Pancreas (tissue), 10 donors: ENCODE measurements around the gene CFAP251. TPM values are rescaled to one million over a fixed set of nuclear protein-coding genes. Genes with fewer than 3 reads are reported as not detected.
A peak's percentile ranks its signal among the peaks of the same experiment; 100 is the strongest.
"Not testable (repeated sequence)": the region's sequence is repeated elsewhere in the genome, so short reads cannot be mapped to it uniquely, and the experiment has no call there.

Experiments used
- ATAC-seq, 4 donors: fragments of 200-7000 bp; cut with Tn5 transposase; one replicate each; pipeline versions ENCODE4 v1.8.0 to v1.9.1; 2020; ENCODE audit warnings: mild to moderate bottlenecking in 4 of 4, moderate library complexity in 4 of 4
- DNase-seq, 6 donors: peaks; one replicate each; pipeline ENCODE4 v3.0.0-alpha.2; 2020
- FAIRE-seq: peaks from 2 replicates; lab custom pipeline; 2012; peaks lifted over from hg19 to GRCh38; lab: Jason Lieb, UNC
- H3K27ac ChIP-seq, 4 donors: fragments of 200-600 bp; sonication (generic); 1 replicate in 3 of 4; 2 replicates in 1 of 4; pipeline versions ENCODE4 v1.5.0 to v1.8.0; 2020
- H3K27me3 ChIP-seq, 4 donors: fragments of 200-600 bp; one replicate each; pipeline ENCODE4 v1.8.0; 2021
- H3K36me3 ChIP-seq, 3 donors: fragments of 200-600 bp; sonication (generic) in 1 of 3; one replicate each; pipeline versions ENCODE4 v1.5.0 to v1.8.0; 2020 to 2021
- H3K4me1 ChIP-seq, 3 donors: fragments of 200-600 bp; one replicate each; pipeline ENCODE4 v1.8.0; 2021
- H3K4me3 ChIP-seq, 4 donors: fragments of 200-600 bp; sonication (generic) in 2 of 4; one replicate each; pipeline versions ENCODE4 v1.5.0 to v1.8.0; 2020 to 2021
- H3K9me3 ChIP-seq, 4 donors: fragments of 200-600 bp; one replicate each; pipeline ENCODE4 v1.8.0; 2021
- WGBS, 2 donors: extraction: QIAGEN DNeasy Blood & Tissue Kit; methylation state at CpG; one replicate each; pipeline ENCODE4 v1.1.7; 2013; 5-methylcytosine and 5-hydroxymethylcytosine counted together
- intact Hi-C, 3 donors: fragments of 100-400 bp; cut with DNase I; formaldehyde crosslinking; loops; one replicate each; pipeline versions ENCODE4 v1.11.1 to v1.14.2; 2022
- polyA plus RNA-seq, 2 donors: library from polyadenylated mRNA; stranded (reverse); fragments of 200-250 nt; gene quantifications; one replicate each; pipeline ENCODE4 v1.2.3, GENCODE V29; 2013
- total RNA-seq, 6 donors: library from RNA; stranded (reverse); fragmentation: NEBNext Ultra II Directional in 4 of 6; extraction: Animal tissue kit (Norgen Biotek cat#: 25700) in 4 of 6; gene quantifications; one replicate each; pipeline versions ENCODE4 v1.2.1 to v1.2.4, GENCODE V29; 2021 to 2023
- TF ChIP-seq, protein P1 (sequence below), 4 donors: fragments of 200-600 bp; sonication (generic) in 3 of 4; IDR thresholded peaks; one replicate each; pipeline versions ENCODE4 v1.5.0 to v1.8.0; 2021; ENCODE audit warnings: antibody characterized with exemption in 4 of 4
- donor health status: healthy with polysubstance abuse.
- donor health status: DM: no; HTN: no; CAD: no; lungs with moderate emphysema.
- donor health status: DM: no; HTN: no; CAD: no.
- donor health status: control.
- donor health status: control.
- donor health status: Bipolar disorder and iron deficiency.
- donor health status: DM: yes; HTN: yes; CAD: no.
- donor health status: DM: no; HTN: no; CAD: no.
- donor health status: DM: no; HTN: no; CAD: no.
- donor health status: DM: yes; HTN: yes; CAD: no.

Gene CFAP251
- total and polyA plus RNA-seq, 8 donors: 1.7 to 5.9 (median 3.3) TPM

DNA sequence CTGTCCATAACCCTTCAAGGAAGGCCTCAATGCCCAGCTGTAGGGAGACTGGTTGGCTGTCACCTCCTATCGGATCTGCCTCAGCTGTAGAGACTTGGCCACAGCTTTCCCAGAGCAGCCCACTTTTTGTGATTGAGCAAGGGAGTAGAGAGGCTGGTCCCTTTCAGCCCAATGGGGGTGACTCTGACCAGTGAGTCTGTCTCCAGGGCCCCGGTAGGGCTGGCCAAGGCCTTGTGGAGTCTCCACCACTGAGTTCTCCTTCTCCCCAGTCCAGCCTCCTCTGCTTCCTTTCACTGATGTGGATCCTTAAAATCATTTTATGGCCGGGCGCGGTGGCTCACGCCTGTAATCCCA, 45.2 kb upstream of the CFAP251 start:
- no peaks in the 10 kb centered on the region for H3K27me3 ChIP-seq
- no peak overlapping the region for H3K4me3 ChIP-seq
- WGBS, 2 donors: 95 to 96% methylated on average over 6 of the region's 6 CpGs
- no peaks in the 10 kb centered on the region for H3K36me3 ChIP-seq
- no peak for DNase-seq
- peak in 3 of 4 donors; percentile 24 to 61 (median 54) for ATAC-seq
- intact Hi-C loops: no loop called here
- no peak for FAIRE-seq
- no peaks in the 10 kb centered on the region for H3K4me1 ChIP-seq
- H3K9me3 ChIP-seq: no peaks in the 10 kb centered on the region
- peak overlapping the region in 1 of 4 donors; percentile 27 for H3K27ac ChIP-seq
- TF ChIP-seq, protein P1, sequence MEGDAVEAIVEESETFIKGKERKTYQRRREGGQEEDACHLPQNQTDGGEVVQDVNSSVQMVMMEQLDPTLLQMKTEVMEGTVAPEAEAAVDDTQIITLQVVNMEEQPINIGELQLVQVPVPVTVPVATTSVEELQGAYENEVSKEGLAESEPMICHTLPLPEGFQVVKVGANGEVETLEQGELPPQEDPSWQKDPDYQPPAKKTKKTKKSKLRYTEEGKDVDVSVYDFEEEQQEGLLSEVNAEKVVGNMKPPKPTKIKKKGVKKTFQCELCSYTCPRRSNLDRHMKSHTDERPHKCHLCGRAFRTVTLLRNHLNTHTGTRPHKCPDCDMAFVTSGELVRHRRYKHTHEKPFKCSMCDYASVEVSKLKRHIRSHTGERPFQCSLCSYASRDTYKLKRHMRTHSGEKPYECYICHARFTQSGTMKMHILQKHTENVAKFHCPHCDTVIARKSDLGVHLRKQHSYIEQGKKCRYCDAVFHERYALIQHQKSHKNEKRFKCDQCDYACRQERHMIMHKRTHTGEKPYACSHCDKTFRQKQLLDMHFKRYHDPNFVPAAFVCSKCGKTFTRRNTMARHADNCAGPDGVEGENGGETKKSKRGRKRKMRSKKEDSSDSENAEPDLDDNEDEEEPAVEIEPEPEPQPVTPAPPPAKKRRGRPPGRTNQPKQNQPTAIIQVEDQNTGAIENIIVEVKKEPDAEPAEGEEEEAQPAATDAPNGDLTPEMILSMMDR (IDR thresholded peaks at IDR 0.05): no peak

DNA sequence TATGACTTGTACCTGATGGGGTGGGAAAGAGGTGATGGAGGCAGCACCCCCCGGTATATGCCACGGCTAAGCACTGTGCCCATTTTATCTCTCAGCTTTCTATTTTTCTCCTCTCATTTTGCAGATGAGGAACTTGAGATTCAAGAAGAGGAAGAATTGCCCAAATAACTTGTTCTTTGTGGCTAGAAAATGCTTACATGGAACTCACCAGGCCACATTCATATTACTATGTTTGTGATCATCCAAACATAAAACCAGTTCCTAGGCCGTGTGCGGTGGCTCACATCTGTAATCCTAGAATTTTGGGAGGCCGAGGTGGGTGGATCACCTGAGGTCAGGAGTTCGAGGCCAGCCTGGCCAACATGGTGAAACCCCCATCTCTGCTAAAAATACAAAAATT, 44.3 kb upstream of the CFAP251 start:
- FAIRE-seq (no peak), ATAC-seq (no peak), DNase-seq (no peak)
- Histone ChIP-seq H3K36me3 (no peaks in the 10 kb centered on the region), H3K4me1 (no peaks in the 10 kb centered on the region), H3K27me3 (no peaks in the 10 kb centered on the region), H3K9me3 (no peaks in the 10 kb centered on the region), H3K27ac (no peak overlapping the region), H3K4me3 (no peak overlapping the region)
- WGBS, 2 donors: 83 to 88% methylated on average over 6 of the region's 6 CpGs
- intact Hi-C loops: no loop called here
- TF ChIP-seq, protein P1 (IDR thresholded peaks at IDR 0.05): no peak

DNA sequence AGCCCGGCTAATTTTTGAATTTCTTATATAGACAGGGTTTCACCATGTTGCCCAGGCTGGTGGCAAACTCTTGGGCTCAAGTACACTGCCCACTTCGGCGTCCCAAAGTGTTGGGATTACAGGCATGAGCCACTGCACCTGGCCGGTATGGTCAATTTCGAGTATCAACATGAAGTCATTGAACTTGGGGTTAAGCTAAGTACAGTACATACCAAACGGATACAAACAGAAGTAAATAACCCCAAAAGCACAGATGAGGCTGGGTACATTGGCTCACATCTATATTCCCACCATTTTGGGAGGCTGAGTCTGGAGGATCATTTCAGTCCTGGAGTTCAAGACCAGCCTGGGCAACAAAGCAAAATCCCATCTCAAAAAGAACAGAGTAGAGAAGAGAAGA, 42.8 kb upstream of the CFAP251 start:
- Histone ChIP-seq H3K27ac (no peak overlapping the region), H3K9me3 (no peaks in the 10 kb centered on the region), H3K27me3 (no peaks in the 10 kb centered on the region), H3K4me1 (no peaks in the 10 kb centered on the region), H3K36me3 (no peaks in the 10 kb centered on the region), H3K4me3 (no peak overlapping the region)
- WGBS, 2 donors: 81 to 91% methylated on average over 6 of the region's 6 CpGs
- intact Hi-C loops: no loop called here
- DNase-seq (no peak), ATAC-seq (no peak), FAIRE-seq (no peak)
- TF ChIP-seq, protein P1 (IDR thresholded peaks at IDR 0.05): no peak

DNA sequence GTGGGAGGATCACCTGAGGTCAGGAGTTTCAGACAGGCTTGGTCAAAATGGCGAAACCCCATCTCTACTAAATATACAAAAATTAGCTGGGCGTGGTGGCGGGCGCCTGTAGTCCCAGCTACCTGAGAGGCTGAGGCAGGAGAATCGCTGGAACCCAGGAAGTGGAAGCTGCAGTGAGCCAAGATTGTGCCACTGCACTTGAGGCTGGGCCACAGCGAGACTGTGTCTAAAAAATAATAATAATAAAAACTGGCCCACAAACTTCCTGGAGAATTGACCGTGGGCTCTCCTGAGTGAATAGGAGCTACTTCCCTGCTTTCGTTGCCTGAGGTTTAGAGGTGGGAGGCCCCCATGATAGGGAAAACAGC, 42.3 kb upstream of the CFAP251 start:
- H3K27me3 ChIP-seq, H3K4me1 ChIP-seq, FAIRE-seq, H3K4me3 ChIP-seq, ATAC-seq, H3K9me3 ChIP-seq, intact Hi-C loops, DNase-seq, H3K36me3 ChIP-seq, H3K27ac ChIP-seq: not testable (repeated sequence)
- 88 to 93% methylated on average over 8 of the region's 8 CpGs for WGBS, 2 donors

DNA sequence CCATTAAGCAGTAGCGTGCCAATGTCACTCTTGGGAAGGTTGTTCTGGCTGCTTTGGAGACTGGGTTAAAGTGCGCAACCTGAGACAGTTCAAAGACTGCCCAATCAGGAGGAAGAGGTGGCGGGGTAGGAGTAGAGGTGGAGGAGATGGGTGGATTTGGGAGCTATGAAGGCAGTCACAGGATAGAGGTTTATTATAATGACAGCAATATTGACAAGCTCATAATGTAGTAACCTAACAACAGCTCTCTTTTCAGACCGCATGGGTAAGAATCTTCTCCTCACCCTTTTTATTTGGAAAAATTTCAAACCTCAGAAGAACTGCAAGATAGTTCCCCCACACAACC, 35.1 kb upstream of the CFAP251 start:
- H3K36me3 ChIP-seq: no peaks in the 10 kb centered on the region
- TF ChIP-seq, protein P1 (IDR thresholded peaks at IDR 0.05): no peak
- WGBS, 2 donors: 56 to 66% methylated on average over 4 of the region's 4 CpGs
- no peak overlapping the region for H3K4me3 ChIP-seq
- DNase-seq (no peak), ATAC-seq (no peak), FAIRE-seq (no peak)
- intact Hi-C loops: loop anchor here in 1 of 3 donors (10.0 kb wide), 1 partner anchor 88 kb away; the partner anchor contains the start of gene RHOF
- H3K4me1 ChIP-seq: peaks cover 0 to 6% (median 0%) of the 10 kb centered on the region in 3 donors
- no peaks in the 10 kb centered on the region for H3K9me3 ChIP-seq
- no peak overlapping the region for H3K27ac ChIP-seq
- H3K27me3 ChIP-seq: no peaks in the 10 kb centered on the region

DNA sequence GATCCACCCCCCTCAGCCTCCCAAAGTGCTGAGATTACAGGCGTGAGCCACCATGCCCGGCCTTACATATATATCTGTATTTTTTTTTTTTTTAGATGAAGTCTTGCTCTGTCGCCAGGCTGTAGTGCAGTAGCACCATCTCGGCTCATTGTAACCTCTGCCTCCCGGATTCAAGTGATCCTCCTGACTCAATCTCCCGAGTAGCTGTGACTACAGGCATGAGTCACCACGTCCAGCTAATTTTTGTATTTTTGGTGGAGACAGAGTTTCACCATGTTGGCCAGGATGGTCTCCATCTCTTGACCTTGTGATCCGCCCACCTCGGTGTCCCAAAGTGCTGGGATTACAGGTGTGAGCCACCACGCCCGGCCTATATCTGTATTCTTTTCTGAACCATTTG, 33.3 kb upstream of the CFAP251 start:
- intact Hi-C loops: loop anchor here in 1 of 3 donors (10.0 kb wide), 1 partner anchor 90 kb away; the partner anchor contains the start of gene RHOF
- not testable (repeated sequence) for H3K36me3 ChIP-seq, DNase-seq, FAIRE-seq, H3K9me3 ChIP-seq, H3K4me3 ChIP-seq, ATAC-seq, H3K27me3 ChIP-seq, H3K27ac ChIP-seq
- 78 to 86% methylated on average over 11 of the region's 11 CpGs for WGBS, 2 donors
- H3K4me1 ChIP-seq: peaks cover 6 to 14% (median 8%) of the 10 kb centered on the region in 3 donors
